Smooth muscle cell (in vitro differentiated cells): ENCODE results near the gene COL6A2. TPM values are rescaled to one million over a fixed set of nuclear protein-coding genes. Genes with fewer than 3 reads are reported as not detected.
"Not testable (repeated sequence)": the region's sequence is repeated elsewhere in the genome, so short reads cannot be mapped to it uniquely, and the experiment has no call there.

ENCODE experiments used
- DNase-seq: peaks from one replicate; lab custom pipeline; 2025; ENCODE audit not compliant: unreplicated experiment; lab: John Stamatoyannopoulos, UW
- H2AFZ ChIP-seq: fragments of 200-600 bp; sonication (generic); 2 replicates; pipeline ENCODE4 v1.6.0; 2016; ENCODE audit warnings: antibody characterized with exemption, low read depth, mild to moderate bottlenecking
- H3F3A ChIP-seq: fragments of 200-600 bp; sonication (generic); 2 replicates; pipeline ENCODE4 v1.6.0; 2017; ENCODE audit warnings: antibody characterized with exemption, low read depth
- H3K27ac ChIP-seq: fragments of 200-600 bp; sonication (generic); 2 replicates; pipeline ENCODE4 v1.5.1; 2016; ENCODE audit warnings: low read depth, mild to moderate bottlenecking
- H3K27me3 ChIP-seq: fragments of 200-600 bp; sonication (generic); 2 replicates; pipeline ENCODE4 v1.6.1; 2016; ENCODE audit warnings: low read depth, mild to moderate bottlenecking
- H3K36me3 ChIP-seq: fragments of 200-600 bp; sonication (generic); 2 replicates; pipeline ENCODE4 v1.5.1; 2016; ENCODE audit warnings: low read depth
- H3K4me1 ChIP-seq: fragments of 200-600 bp; sonication (generic); 2 replicates; pipeline ENCODE4 v1.5.1; 2016; ENCODE audit warnings: low read depth
- H3K4me2 ChIP-seq: fragments of 200-600 bp; sonication (generic); 2 replicates; pipeline ENCODE4 v1.6.0; 2016; ENCODE audit warnings: mild to moderate bottlenecking
- H3K4me3 ChIP-seq: fragments of 200-600 bp; sonication (generic); 2 replicates; pipeline ENCODE4 v1.5.1; 2016; ENCODE audit warnings: mild to moderate bottlenecking
- H3K79me2 ChIP-seq: fragments of 200-600 bp; sonication (generic); 2 replicates; pipeline ENCODE4 v1.6.0; 2016; ENCODE audit warnings: low read depth, mild to moderate bottlenecking
- H3K9ac ChIP-seq: fragments of 200-600 bp; sonication (generic); 2 replicates; pipeline ENCODE4 v1.6.0; 2016; ENCODE audit warnings: low read depth
- H3K9me3 ChIP-seq: fragments of 200-600 bp; sonication (generic); replicated peaks from 2 replicates; pipeline ENCODE4 v1.5.1; 2016; ENCODE audit warnings: low read depth
- H4K20me1 ChIP-seq: fragments of 200-600 bp; sonication (generic); 2 replicates; pipeline ENCODE4 v1.6.0; 2016; ENCODE audit warnings: low read depth
- CTCF ChIP-seq: fragments of 200-600 bp; sonication (generic); IDR thresholded peaks from 2 replicates; pipeline ENCODE4 v1.5.1; 2017; ENCODE audit warnings: borderline replicate concordance, mild to moderate bottlenecking, antibody characterized with exemption; ENCODE audit not compliant: insufficient read depth, poor library complexity, severe bottlenecking
- WGBS: methylation state at CpG from one replicate; pipeline ENCODE4 v1.1.7; 2016; ENCODE audit warnings: low lambda C conversion rate; 5-methylcytosine and 5-hydroxymethylcytosine counted together
- polyA plus RNA-seq: library from polyadenylated mRNA; unstranded; fragments of >200 nt; fragmentation: Nextera tagmentation; extraction: Ambion mirVana; gene quantifications from 2 replicates; pipeline ENCODE4 v1.2.1, GENCODE V29; 2016
- small RNA-seq: library from RNA; depleted of rRNA; stranded (forward); fragments of <200 nt; gene quantifications from one replicate; pipeline ENCODE3, GENCODE V24; 2014
- total RNA-seq: library from RNA; depleted of rRNA; stranded (reverse); fragments of >200 nt; gene quantifications from 2 replicates; pipeline ENCODE4 v1.2.3, GENCODE V29; 2014

The COL6A2 gene
- total and polyA plus RNA-seq, 2 experiments from 2014 or later = 1,570 to 4,089 TPM

- H3K27me3 ChIP-seq = no peaks in the 10 kb centered on the region
Measured at GRCh38 chr21:46173573-46173972, 75.7 kb downstream of the COL6A2 start.

GRCh38 chr21:46176443-46177129, 78.7 kb downstream of the COL6A2 start:
- not testable (repeated sequence) for H2AFZ ChIP-seq, H3K27ac ChIP-seq, H3K36me3 ChIP-seq, H4K20me1 ChIP-seq, H3K9ac ChIP-seq, H3K4me2 ChIP-seq, DNase-seq, H3K27me3 ChIP-seq, H3F3A ChIP-seq, H3K4me1 ChIP-seq, H3K9me3 ChIP-seq, H3K4me3 ChIP-seq
- peaks cover 16% of the 10 kb centered on the region for H3K79me2 ChIP-seq
- 99% methylated on average over 3 of the region's 3 CpGs for WGBS

More at GRCh38 chr21:46173573-46173972, 75.7 kb downstream of the COL6A2 start:
- H2AFZ ChIP-seq = no peak overlapping the region
- H3K4me2 ChIP-seq = no peak overlapping the region
- 90% methylated on average over 1 of the region's 1 CpG for WGBS
- DNase-seq = no peak
- TF ChIP-seq CTCF = no peak
- no peak overlapping the region for H3K9ac ChIP-seq
- H3K36me3 ChIP-seq = no peaks in the 10 kb centered on the region
- H3F3A ChIP-seq = no peaks in the 10 kb centered on the region
- H3K27ac ChIP-seq = no peak overlapping the region
- H3K79me2 ChIP-seq = peaks cover 16% of the 10 kb centered on the region
- no peaks in the 10 kb centered on the region for H3K4me1 ChIP-seq
- H3K4me3 ChIP-seq = no peak overlapping the region
- H3K9me3 ChIP-seq = no peaks in the 10 kb centered on the region
- peaks cover 8% of the 10 kb centered on the region for H4K20me1 ChIP-seq

GRCh38 chr21:46178961-46179360, 81.0 kb downstream of the COL6A2 start:
- no peaks in the 10 kb centered on the region for H3F3A ChIP-seq
- no peaks in the 10 kb centered on the region for H3K27me3 ChIP-seq
- no peak for DNase-seq
- H3K9ac ChIP-seq = no peak overlapping the region
- no peak overlapping the region for H3K4me3 ChIP-seq
- no peak overlapping the region for H3K4me2 ChIP-seq
- peaks cover 16% of the 10 kb centered on the region for H3K79me2 ChIP-seq
- TF ChIP-seq CTCF = no peak
- no peaks in the 10 kb centered on the region for H3K4me1 ChIP-seq
- H2AFZ ChIP-seq = no peak overlapping the region
- 97% methylated on average over 4 of the region's 4 CpGs for WGBS
- no peak overlapping the region for H3K27ac ChIP-seq
- no peaks in the 10 kb centered on the region for H4K20me1 ChIP-seq
- H3K36me3 ChIP-seq = no peaks in the 10 kb centered on the region
- no peaks in the 10 kb centered on the region for H3K9me3 ChIP-seq

Small RNAs within 50 kb of the gene (small RNA-seq; reads per million reads assigned to genes)
- gene PSMA6P3 = not detected

Other genes starting within 250 kb of the COL6A2 start
- 1,267 and 1,292 TPM in 2 replicates for gene COL6A1, start 116.3 kb upstream of the COL6A2 start, total RNA-seq
- 2,075 and 2,827 TPM in 2 replicates for gene COL6A1, start 116.3 kb upstream of the COL6A2 start, polyA plus RNA-seq
- 1.3 and 4.1 TPM in 2 replicates for gene FTCD, start 57.5 kb downstream of the COL6A2 start, total RNA-seq
- gene FTCD, start 57.5 kb downstream of the COL6A2 start, polyA plus RNA-seq = 15.2 and 18.0 TPM in 2 replicates
- gene SPATC1L, start 86.3 kb downstream of the COL6A2 start, total RNA-seq = 6.4 and 10.5 TPM in 2 replicates
- 36.5 and 40.2 TPM in 2 replicates for gene SPATC1L, start 86.3 kb downstream of the COL6A2 start, polyA plus RNA-seq
- gene LSS, start 130.7 kb downstream of the COL6A2 start, total RNA-seq = 33.2 and 37.7 TPM in 2 replicates
- 21.8 and 32.5 TPM in 2 replicates for gene LSS, start 130.7 kb downstream of the COL6A2 start, polyA plus RNA-seq
- 51.5 and 61.6 TPM in 2 replicates for gene MCM3AP, start 187.5 kb downstream of the COL6A2 start, total RNA-seq
- gene MCM3AP, start 187.5 kb downstream of the COL6A2 start, polyA plus RNA-seq = 38.4 and 39.2 TPM in 2 replicates
- 20.3 and 31.1 TPM in 2 replicates for gene YBEY, start 188.2 kb downstream of the COL6A2 start, total RNA-seq
- gene YBEY, start 188.2 kb downstream of the COL6A2 start, polyA plus RNA-seq = 22.0 and 24.1 TPM in 2 replicates
- 2.1 and 4.5 TPM in 2 replicates for gene C21orf58, start 225.8 kb downstream of the COL6A2 start, total RNA-seq
- 3.9 and 4.9 TPM in 2 replicates for gene C21orf58, start 225.8 kb downstream of the COL6A2 start, polyA plus RNA-seq
- 9.3 and 13.1 TPM in 2 replicates for gene PCNT, start 226.0 kb downstream of the COL6A2 start, total RNA-seq
- gene PCNT, start 226.0 kb downstream of the COL6A2 start, polyA plus RNA-seq = 10.8 and 19.1 TPM in 2 replicates